ENCODE results near the gene PKP1. TPM values are rescaled to one million over a fixed set of nuclear protein-coding genes. Genes with fewer than 3 reads are reported as not detected.

Gene PKP1
- total RNA-seq, 1 experiment from 2014 or later = not detected

- Histone ChIP-seq H3K4me3 (ENCODE audit: low read depth, low read length) (no peak overlapping the region), H3K27me3 (replicated peaks; ENCODE audit: control insufficient read depth, insufficient read depth, low read length) (no peaks in the 10 kb centered on the region), H3K9me3 (peaks cover under 1% of the 10 kb centered on the region), H3K36me3 (ENCODE audit: control insufficient read depth, insufficient read depth, low read length) (no peaks in the 10 kb centered on the region), H3K4me1 (no peaks in the 10 kb centered on the region)
- ChIA-PET CTCF (no interaction called here), POLR2A (no interaction called here)
- no peaks in the 10 kb centered on the region for H3K36me3 Mint-ChIP-seq (ENCODE audit: insufficient read depth, unreplicated experiment)
- H3K27me3 Mint-ChIP-seq (ENCODE audit: insufficient read depth, unreplicated experiment) = peaks cover 14% of the 10 kb centered on the region
- peaks cover under 1% of the 10 kb centered on the region for H3K9me3 Mint-ChIP-seq (ENCODE audit: unreplicated experiment)
- no peak overlapping the region for H3K27ac Mint-ChIP-seq (ENCODE audit: unreplicated experiment)
- no TSS peak for BruUV-seq (replicated peaks)
- no peak for TF ChIP-seq CTCF (IDR thresholded peaks at IDR 0.05; ENCODE audit: insufficient read depth in 1 of 2, low read depth in 1 of 2, low read length in 1 of 2, severe bottlenecking in 1 of 2, unreplicated experiment in 1 of 2)
- no peak overlapping the region for H3K4me3 Mint-ChIP-seq (ENCODE audit: unreplicated experiment)
- intact Hi-C loops (cut with micrococcal nuclease; ENCODE audit: unreplicated experiment) = no loop called here
- no peaks in the 10 kb centered on the region for H3K4me1 Mint-ChIP-seq (ENCODE audit: low read depth, unreplicated experiment)
- no peak for DNase-seq
Measured at GRCh38 chr1:201335901-201336300, 52.6 kb downstream of the PKP1 start.

GRCh38 chr1:201336711-201337450, 53.6 kb downstream of the PKP1 start:
- DNase-seq = no peak
- Mint-ChIP-seq H3K9me3 (ENCODE audit: unreplicated experiment) (peaks cover 7% of the 10 kb centered on the region), H3K27ac (ENCODE audit: unreplicated experiment) (no peak overlapping the region), H3K4me1 (ENCODE audit: low read depth, unreplicated experiment) (no peaks in the 10 kb centered on the region), H3K27me3 (ENCODE audit: insufficient read depth, unreplicated experiment) (peaks cover 19% of the 10 kb centered on the region), H3K36me3 (ENCODE audit: insufficient read depth, unreplicated experiment) (no peaks in the 10 kb centered on the region), H3K4me3 (ENCODE audit: unreplicated experiment) (no peak overlapping the region)
- Histone ChIP-seq H3K36me3 (ENCODE audit: control insufficient read depth, insufficient read depth, low read length) (no peaks in the 10 kb centered on the region), H3K9me3 (peaks cover 10% of the 10 kb centered on the region), H3K27me3 (replicated peaks; ENCODE audit: control insufficient read depth, insufficient read depth, low read length) (no peaks in the 10 kb centered on the region), H3K4me1 (no peaks in the 10 kb centered on the region), H3K4me3 (ENCODE audit: low read depth, low read length) (no peak overlapping the region)
- intact Hi-C loops (cut with micrococcal nuclease; ENCODE audit: unreplicated experiment) = no loop called here
- no TSS peak for BruUV-seq (replicated peaks)
- no peak for TF ChIP-seq CTCF (IDR thresholded peaks at IDR 0.05; ENCODE audit: insufficient read depth in 1 of 2, low read depth in 1 of 2, low read length in 1 of 2, severe bottlenecking in 1 of 2, unreplicated experiment in 1 of 2)
- ChIA-PET POLR2A (no interaction called here), CTCF (interaction anchor here (0.6 kb wide), 1 partner anchor 11 kb away, joined by 3 read pairs; no protein-coding TSS in a partner anchor)

DNA sequence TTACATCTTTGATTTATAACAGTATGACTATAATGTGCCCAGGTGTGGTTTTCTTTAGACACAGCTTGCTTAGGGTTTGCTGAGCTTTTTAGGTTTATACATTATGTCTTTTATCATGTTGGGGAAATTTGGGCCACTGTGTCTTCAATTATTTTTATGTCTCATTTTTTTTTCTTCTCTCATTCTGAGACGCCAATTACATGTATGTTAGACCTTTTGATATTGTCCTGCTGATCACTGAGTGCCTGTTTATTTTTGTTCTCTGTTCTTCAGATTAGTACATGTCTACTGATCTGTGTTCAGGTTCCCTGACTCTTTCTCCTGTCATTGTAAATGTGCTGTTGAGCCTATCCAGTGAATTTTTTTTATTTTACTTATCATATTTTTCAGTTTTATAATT, 58.1 kb downstream of the PKP1 start:
- intact Hi-C loops (cut with micrococcal nuclease; ENCODE audit: unreplicated experiment) = no loop called here
- ChIA-PET CTCF (no interaction called here), POLR2A (no interaction called here)
- Histone ChIP-seq H3K4me1 (no peaks in the 10 kb centered on the region), H3K9me3 (peaks cover 11% of the 10 kb centered on the region), H3K4me3 (ENCODE audit: low read depth, low read length) (no peak overlapping the region), H3K27me3 (replicated peaks; ENCODE audit: control insufficient read depth, insufficient read depth, low read length) (no peaks in the 10 kb centered on the region; the same call in 1 of the 2 replicates), H3K36me3 (ENCODE audit: control insufficient read depth, insufficient read depth, low read length) (no peaks in the 10 kb centered on the region)
- TF ChIP-seq CTCF (IDR thresholded peaks at IDR 0.05; ENCODE audit: insufficient read depth in 1 of 2, low read depth in 1 of 2, low read length in 1 of 2, severe bottlenecking in 1 of 2, unreplicated experiment in 1 of 2) = no peak
- Mint-ChIP-seq H3K36me3 (ENCODE audit: insufficient read depth, unreplicated experiment) (no peaks in the 10 kb centered on the region), H3K9me3 (ENCODE audit: unreplicated experiment) (peaks cover 7% of the 10 kb centered on the region), H3K4me3 (ENCODE audit: unreplicated experiment) (no peak overlapping the region), H3K4me1 (ENCODE audit: low read depth, unreplicated experiment) (no peaks in the 10 kb centered on the region), H3K27ac (ENCODE audit: unreplicated experiment) (no peak overlapping the region), H3K27me3 (ENCODE audit: insufficient read depth, unreplicated experiment) (peaks cover 21% of the 10 kb centered on the region)
- no peak for DNase-seq
- BruUV-seq (replicated peaks) = no TSS peak
